Chondrocyte (in vitro differentiated cells): Measurements from ENCODE around the gene SMCO1. TPM values are rescaled to one million over a fixed set of nuclear protein-coding genes. Genes with fewer than 3 reads are reported as not detected.
A peak's percentile ranks its signal among the peaks of the same experiment; 100 is the strongest.
"Not testable (repeated sequence)": the region's sequence is repeated elsewhere in the genome, so short reads cannot be mapped to it uniquely, and the experiment has no call there.

Experiments
- DNase-seq: peaks from one replicate; pipeline ENCODE4 v3.0.0; 2021; ENCODE audit warnings: mixed read lengths, low spot score
- H3K27ac Mint-ChIP-seq: one replicate; pipeline ENCODE4 v1.8.0; 2021; ENCODE audit warnings: mild to moderate bottlenecking, moderate library complexity, mixed read lengths; ENCODE audit not compliant: unreplicated experiment
- H3K27me3 Mint-ChIP-seq: 2 replicates; pipeline ENCODE4 v1.8.0; 2021; ENCODE audit warnings: low read depth, mixed read lengths
- H3K36me3 Mint-ChIP-seq: 2 replicates; pipeline ENCODE4 v1.8.0; 2021; ENCODE audit warnings: low read depth, mixed read lengths
- H3K4me1 Mint-ChIP-seq: 2 replicates; pipeline ENCODE4 v1.8.0; 2021; ENCODE audit warnings: low read depth, mild to moderate bottlenecking, mixed read lengths
- H3K4me3 Mint-ChIP-seq: one replicate; pipeline ENCODE4 v1.8.0; 2021; ENCODE audit warnings: mild to moderate bottlenecking, moderate library complexity, mixed read lengths; ENCODE audit not compliant: unreplicated experiment
- H3K9me3 Mint-ChIP-seq: 2 replicates; pipeline ENCODE4 v1.8.0; 2021; ENCODE audit warnings: low read depth, mixed read lengths
- CTCF ChIP-seq: fragments of 200-600 bp; sonication (generic); IDR thresholded peaks from 2 replicates; pipeline ENCODE4 v1.5.0; 2021; ENCODE audit warnings: antibody characterized with exemption, mild to moderate bottlenecking, moderate library complexity
- total RNA-seq: library from RNA; stranded (reverse); gene quantifications from 3 replicates; pipeline ENCODE4 v1.2.1, GENCODE V29; 2021

The SMCO1 gene
- total RNA-seq, 1 donor from 2014 or later = not detected

- H3K27ac Mint-ChIP-seq = no peak overlapping the region
- H3K4me3 Mint-ChIP-seq = no peak overlapping the region
- H3K9me3 Mint-ChIP-seq = peaks cover 14% of the 10 kb centered on the region
- H3K27me3 Mint-ChIP-seq = no peaks in the 10 kb centered on the region
- no peak for DNase-seq
- no peak for TF ChIP-seq CTCF
- H3K36me3 Mint-ChIP-seq = no peaks in the 10 kb centered on the region
- peaks cover 5% of the 10 kb centered on the region for H3K4me1 Mint-ChIP-seq
These were observed 8.7 kb upstream of the SMCO1 start for GRCh38 chr3:196523841-196524240.

GRCh38 chr3:196521291-196521690 lies 6.1 kb upstream of the SMCO1 start:
- H3K27ac Mint-ChIP-seq, H3K4me1 Mint-ChIP-seq, DNase-seq, H3K27me3 Mint-ChIP-seq, H3K36me3 Mint-ChIP-seq, H3K4me3 Mint-ChIP-seq: not testable (repeated sequence)
- peaks cover 14% of the 10 kb centered on the region for H3K9me3 Mint-ChIP-seq

GRCh38 chr3:196519718-196520082 lies 4.6 kb upstream of the SMCO1 start:
- DNase-seq = no peak
- Mint-ChIP-seq H3K9me3 (peaks cover 14% of the 10 kb centered on the region), H3K4me1 (no peaks in the 10 kb centered on the region), H3K27ac (no peak overlapping the region), H3K36me3 (no peaks in the 10 kb centered on the region), H3K4me3 (no peak overlapping the region), H3K27me3 (no peaks in the 10 kb centered on the region)
- no peak for TF ChIP-seq CTCF

GRCh38 chr3:196518966-196519717 lies 4.0 kb upstream of the SMCO1 start:
- H3K4me1 Mint-ChIP-seq = no peaks in the 10 kb centered on the region
- no peaks in the 10 kb centered on the region for H3K27me3 Mint-ChIP-seq
- TF ChIP-seq CTCF = peak; percentile 86
- no peak overlapping the region for H3K4me3 Mint-ChIP-seq
- no peaks in the 10 kb centered on the region for H3K36me3 Mint-ChIP-seq
- peaks cover 14% of the 10 kb centered on the region for H3K9me3 Mint-ChIP-seq
- no peak overlapping the region for H3K27ac Mint-ChIP-seq
- DNase-seq = no peak

- DNase-seq = no peak
- Mint-ChIP-seq H3K4me1 (no peaks in the 10 kb centered on the region), H3K36me3 (no peaks in the 10 kb centered on the region), H3K27ac (no peak overlapping the region), H3K27me3 (no peaks in the 10 kb centered on the region), H3K4me3 (no peak overlapping the region), H3K9me3 (peaks cover 14% of the 10 kb centered on the region)
- TF ChIP-seq CTCF = no peak
These were observed 2.8 kb upstream of the SMCO1 start for GRCh38 chr3:196517919-196518318.
